GM23338 (cell line): ENCODE data around the gene TMEM145. TPM values are rescaled to one million over a fixed set of nuclear protein-coding genes. Genes with fewer than 3 reads are reported as not detected.

ENCODE experiments used
- ATAC-seq: fragments of 200-7000 bp; cut with Tn5 transposase; 3 replicates; pipeline ENCODE4 v1.9.1; 2020
- DNase-seq: peaks from one replicate; pipeline ENCODE4 v3.0.0-alpha.2; 2015; ENCODE audit warnings: low spot score
- H2AFZ ChIP-seq: fragments of 200-600 bp; sonication (generic); 2 replicates; pipeline ENCODE4 v1.8.0; 2016; ENCODE audit warnings: antibody characterized with exemption, mild to moderate bottlenecking, moderate library complexity
- H3F3A ChIP-seq: fragments of 200-600 bp; sonication (generic); replicated peaks from 2 replicates; pipeline ENCODE4 v1.8.0; 2017; ENCODE audit warnings: antibody characterized with exemption, mixed run types, low read depth
- H3K27ac ChIP-seq: fragments of 200-600 bp; sonication (generic); 2 replicates; pipeline ENCODE4 v1.6.1; 2016; ENCODE audit warnings: low read depth
- H3K27me3 ChIP-seq: fragments of 200-600 bp; sonication (generic); 2 replicates; pipeline ENCODE4 v1.8.0; 2016; ENCODE audit warnings: mild to moderate bottlenecking, mixed run types, moderate library complexity; ENCODE audit not compliant: insufficient read depth
- H3K36me3 ChIP-seq: fragments of 200-600 bp; sonication (generic); 2 replicates; pipeline ENCODE4 v1.8.0; 2016; ENCODE audit warnings: mild to moderate bottlenecking; ENCODE audit not compliant: insufficient read depth
- H3K4me1 ChIP-seq: fragments of 200-600 bp; sonication (generic); 2 replicates; pipeline ENCODE4 v1.8.0; 2016; ENCODE audit warnings: mild to moderate bottlenecking, moderate library complexity; ENCODE audit not compliant: insufficient read depth
- H3K4me2 ChIP-seq: fragments of 200-600 bp; sonication (generic); 2 replicates; pipeline ENCODE4 v1.7.1; 2017; ENCODE audit warnings: mixed run types
- H3K4me3 ChIP-seq: fragments of 200-600 bp; sonication (generic); 2 replicates; pipeline ENCODE4 v1.6.1; 2016; ENCODE audit warnings: mixed run types
- H3K79me2 ChIP-seq: fragments of 200-600 bp; sonication (generic); replicated peaks from 2 replicates; pipeline ENCODE4 v1.8.0; 2017; ENCODE audit warnings: mild to moderate bottlenecking; ENCODE audit not compliant: insufficient read depth
- H3K9me2 ChIP-seq: fragments of 200-600 bp; sonication (generic); 2 replicates; pipeline ENCODE4 v1.8.0; 2017; ENCODE audit not compliant: insufficient read depth
- H4K20me1 ChIP-seq: fragments of 200-600 bp; sonication (generic); replicated peaks from 2 replicates; pipeline ENCODE4 v1.8.0; 2017; ENCODE audit warnings: mild to moderate bottlenecking; ENCODE audit not compliant: insufficient read depth
- H3K27ac Mint-ChIP-seq: 2 replicates; pipeline ENCODE4 v1.8.0; 2020; ENCODE audit warnings: inconsistent platforms, mild to moderate bottlenecking, moderate library complexity, mixed read lengths
- H3K27me3 Mint-ChIP-seq: 3 replicates; pipeline ENCODE4 v1.8.0; 2022; ENCODE audit warnings: low read depth, mild to moderate bottlenecking, moderate library complexity, mixed read lengths, inconsistent platforms; ENCODE audit not compliant: insufficient read depth, poor library complexity
- H3K36me3 Mint-ChIP-seq: 3 replicates; pipeline ENCODE4 v1.8.0; 2021; ENCODE audit warnings: low read depth, mild to moderate bottlenecking, inconsistent platforms, moderate library complexity, mixed read lengths
- H3K4me1 Mint-ChIP-seq: 3 replicates; pipeline ENCODE4 v1.8.0; 2020; ENCODE audit warnings: mild to moderate bottlenecking, inconsistent platforms, mixed read lengths
- H3K4me3 Mint-ChIP-seq: 3 replicates; pipeline ENCODE4 v1.8.0; 2021; ENCODE audit warnings: moderate library complexity, mild to moderate bottlenecking, inconsistent platforms, mixed read lengths
- H3K9me3 Mint-ChIP-seq: 3 replicates; pipeline ENCODE4 v1.8.0; 2020; ENCODE audit warnings: moderate library complexity, mild to moderate bottlenecking, inconsistent platforms, mixed read lengths
- CREB1 ChIP-seq: fragments of 250-450 bp; sonication (Bioruptor Pico); IDR thresholded peaks from 2 replicates; pipeline ENCODE4 v1.5.0; 2020; ENCODE audit warnings: low read depth, mild to moderate bottlenecking, moderate library complexity
- CTCF ChIP-seq, 2 experiments: fragments of 200-600 bp in 1 of 2; sonication (generic) in 1 of 2; conservative IDR thresholded peaks; 2 replicates each; pipeline versions ENCODE4 v1.5.1 to v1.6.1; 2016 to 2017; ENCODE audit warnings: antibody characterized with exemption in 2 of 2, low read depth in 2 of 2, mild to moderate bottlenecking in 2 of 2, moderate library complexity in 1 of 2
- EZH2 ChIP-seq: fragments of 200-600 bp; sonication (generic); IDR thresholded peaks from one replicate; pipeline ENCODE4 v1.8.0; 2017; ENCODE audit warnings: antibody characterized with exemption, mild to moderate bottlenecking, low read depth; ENCODE audit not compliant: unreplicated experiment
- NANOG ChIP-seq: IDR thresholded peaks from 2 replicates; pipeline ENCODE4 v1.6.1; 2016; ENCODE audit warnings: antibody characterized with exemption, borderline replicate concordance
- STAT1 ChIP-seq: IDR thresholded peaks from one replicate; pipeline ENCODE4 v1.6.1; 2016; ENCODE audit warnings: antibody characterized with exemption; ENCODE audit not compliant: unreplicated experiment
- ZNF462 ChIP-seq: fragments of 250-450 bp; sonication (Bioruptor Pico); IDR thresholded peaks from 2 replicates; pipeline ENCODE4 v1.5.0; 2020; ENCODE audit warnings: mild to moderate bottlenecking, moderate library complexity
- polyA plus RNA-seq: library from polyadenylated mRNA; unstranded; fragments of >200 nt; fragmentation: Nextera tagmentation; extraction: Ambion mirVana; gene quantifications from 2 replicates; pipeline ENCODE4 v1.2.1, GENCODE V29; 2016
- total RNA-seq: library from RNA; depleted of rRNA; stranded (reverse); fragments of >200 nt; shearing (Covaris generic); gene quantifications from 2 replicates; pipeline ENCODE4 v1.2.3, GENCODE V29; 2014

TMEM145 gene
- total and polyA plus RNA-seq, 2 experiments from 2014 or later, result 1.9 to 5.4 TPM

- peak overlapping the region; percentile 87 for H3K4me3 Mint-ChIP-seq
Measured at GRCh38 chr19:42323852-42324654, 10.9 kb downstream of the TMEM145 start.

More at GRCh38 chr19:42323852-42324654, 10.9 kb downstream of the TMEM145 start:
- Histone ChIP-seq H3K27me3 (peaks cover 14% of the 10 kb centered on the region), H3K4me1 (0 out of 2 replicates have a peak, but pooled peaks cover 6% of the 10 kb centered on the region), H3K79me2 (peaks cover 22% of the 10 kb centered on the region), H3K4me2 (peak overlapping the region; percentile 85), H2AFZ (peak overlapping the region; percentile 89), H3F3A (peaks cover 6% of the 10 kb centered on the region), H3K9me2 (no peaks in the 10 kb centered on the region), H3K36me3 (no peaks in the 10 kb centered on the region), H4K20me1 (no peaks in the 10 kb centered on the region), H3K27ac (no peak overlapping the region), H3K4me3 (peak overlapping the region; percentile 55)
- peak; percentile 70 for DNase-seq
- peak; percentile 19 for ATAC-seq
- H3K9me3 Mint-ChIP-seq, result no peaks in the 10 kb centered on the region
- no peak overlapping the region for H3K27ac Mint-ChIP-seq
- peaks cover 20% of the 10 kb centered on the region for H3K4me1 Mint-ChIP-seq
- peaks cover 17% of the 10 kb centered on the region for H3K27me3 Mint-ChIP-seq
- TF ChIP-seq CREB1 (CRISPR knock-in tag) (no peak), STAT1 (no peak), NANOG (no peak), CTCF (conservative IDR thresholded peaks at IDR 0.05; ENCODE audit: low read depth in 2 of 2) (peak in 1 of 2 experiments; percentile 40; a peak in 2 of 4 replicates), EZH2 (peak; percentile 44), ZNF462 (CRISPR knock-in tag) (no peak)
- H3K36me3 Mint-ChIP-seq, result no peaks in the 10 kb centered on the region
